ENCODE data around the gene ACSF3.

The ACSF3 gene

DNA sequence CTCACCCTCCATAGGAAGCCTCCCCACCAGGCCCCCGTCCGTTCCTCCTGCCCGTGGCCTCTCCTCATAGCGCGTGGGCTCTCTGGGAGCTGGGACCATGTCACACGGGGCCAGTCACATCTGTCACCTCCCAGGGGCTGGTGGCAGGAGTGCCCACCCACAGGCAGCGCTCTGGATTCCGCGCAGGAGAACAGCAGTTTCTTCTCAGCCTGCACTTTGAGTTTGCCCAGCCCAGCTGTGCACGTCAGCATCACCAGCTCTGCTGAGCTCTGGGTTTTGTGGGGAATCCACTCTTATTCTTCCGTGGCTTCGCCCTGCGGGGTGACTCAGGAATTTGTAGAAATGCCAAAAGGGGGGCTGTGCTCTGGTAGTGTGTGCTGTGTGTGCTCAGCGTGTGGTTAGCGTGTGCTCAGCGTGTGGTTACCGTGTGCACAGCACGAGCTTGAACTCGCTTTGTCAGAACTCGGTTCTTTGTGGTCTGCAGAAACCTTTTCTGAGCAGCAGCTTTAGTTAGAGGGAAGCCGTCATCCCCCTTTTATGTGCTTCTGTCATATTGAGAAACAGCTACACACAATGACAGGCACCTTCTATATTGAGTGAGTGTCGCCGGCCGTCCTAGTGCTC, 3.2 kb downstream of the ACSF3 start:
- no peaks in the 10 kb centered on the region for H3K9me3 ChIP-seq (ENCODE audit: control insufficient read depth, low read length)
- peaks cover 29% of the 10 kb centered on the region for H3K36me3 ChIP-seq (ENCODE audit: control insufficient read depth, insufficient read depth, low read length)
- H3K27ac ChIP-seq (ENCODE audit: low read depth, low read length, severe bottlenecking) = no peak overlapping the region
- no peak overlapping the region for H3K4me3 ChIP-seq (ENCODE audit: extremely low read depth, insufficient read depth, low read length, poor library complexity, severe bottlenecking)
- H3K4me1 ChIP-seq (ENCODE audit: control insufficient read depth, insufficient read depth, low read length, poor library complexity, severe bottlenecking) = peaks cover 15% of the 10 kb centered on the region
- WGBS, 2 experiments (ENCODE audit: insufficient coverage in 2 of 2) = 90 to 94% methylated on average over 19 to 21 of the region's 24 CpGs

- Histone ChIP-seq H3K36me3 (ENCODE audit: control insufficient read depth, insufficient read depth, low read length) (peaks cover 34% of the 10 kb centered on the region), H3K9me3 (ENCODE audit: control insufficient read depth, low read length) (no peaks in the 10 kb centered on the region), H3K27ac (ENCODE audit: low read depth, low read length, severe bottlenecking) (no peak overlapping the region), H3K4me3 (ENCODE audit: extremely low read depth, insufficient read depth, low read length, poor library complexity, severe bottlenecking) (no peak overlapping the region), H3K4me1 (ENCODE audit: control insufficient read depth, insufficient read depth, low read length, poor library complexity, severe bottlenecking) (peaks cover 15% of the 10 kb centered on the region)
- WGBS, 2 experiments (ENCODE audit: insufficient coverage in 2 of 2) = 92 to 95% methylated on average over 12 to 13 of the region's 14 CpGs
Observed at GRCh38 chr16:89097392-89097772, 3.7 kb downstream of the ACSF3 start.

GRCh38 chr16:89098767-89099430, 5.2 kb downstream of the ACSF3 start:
- Histone ChIP-seq H3K4me3 (ENCODE audit: extremely low read depth, insufficient read depth, low read length, poor library complexity, severe bottlenecking) (no peak overlapping the region), H3K36me3 (ENCODE audit: control insufficient read depth, insufficient read depth, low read length) (peaks cover 48% of the 10 kb centered on the region), H3K9me3 (ENCODE audit: control insufficient read depth, low read length) (no peaks in the 10 kb centered on the region), H3K27ac (ENCODE audit: low read depth, low read length, severe bottlenecking) (no peak overlapping the region), H3K4me1 (ENCODE audit: control insufficient read depth, insufficient read depth, low read length, poor library complexity, severe bottlenecking) (peaks cover 15% of the 10 kb centered on the region)
- WGBS, 2 experiments (ENCODE audit: insufficient coverage in 2 of 2) = 95 to 96% methylated on average over 19 of the region's 26 CpGs

GRCh38 chr16:89099905-89100304, 6.3 kb downstream of the ACSF3 start:
- Histone ChIP-seq H3K4me3 (ENCODE audit: extremely low read depth, insufficient read depth, low read length, poor library complexity, severe bottlenecking) (no peak overlapping the region), H3K36me3 (ENCODE audit: control insufficient read depth, insufficient read depth, low read length) (peaks cover 56% of the 10 kb centered on the region), H3K27ac (ENCODE audit: low read depth, low read length, severe bottlenecking) (no peak overlapping the region), H3K9me3 (ENCODE audit: control insufficient read depth, low read length) (no peaks in the 10 kb centered on the region), H3K4me1 (ENCODE audit: control insufficient read depth, insufficient read depth, low read length, poor library complexity, severe bottlenecking) (peaks cover 11% of the 10 kb centered on the region)
- 92 to 95% methylated on average over 5 of the region's 11 CpGs for WGBS, 2 experiments (ENCODE audit: insufficient coverage in 2 of 2)

GRCh38 chr16:89100601-89101302, 7.1 kb downstream of the ACSF3 start:
- WGBS, 2 experiments (ENCODE audit: insufficient coverage in 2 of 2) = 91 to 92% methylated on average over 31 to 41 of the region's 42 CpGs
- H3K4me1 ChIP-seq (ENCODE audit: control insufficient read depth, insufficient read depth, low read length, poor library complexity, severe bottlenecking) = peaks cover 9% of the 10 kb centered on the region
- no peaks in the 10 kb centered on the region for H3K9me3 ChIP-seq (ENCODE audit: control insufficient read depth, low read length)
- peaks cover 59% of the 10 kb centered on the region for H3K36me3 ChIP-seq (ENCODE audit: control insufficient read depth, insufficient read depth, low read length)
- no peak overlapping the region for H3K4me3 ChIP-seq (ENCODE audit: extremely low read depth, insufficient read depth, low read length, poor library complexity, severe bottlenecking)
- H3K27ac ChIP-seq (ENCODE audit: low read depth, low read length, severe bottlenecking) = no peak overlapping the region

DNA sequence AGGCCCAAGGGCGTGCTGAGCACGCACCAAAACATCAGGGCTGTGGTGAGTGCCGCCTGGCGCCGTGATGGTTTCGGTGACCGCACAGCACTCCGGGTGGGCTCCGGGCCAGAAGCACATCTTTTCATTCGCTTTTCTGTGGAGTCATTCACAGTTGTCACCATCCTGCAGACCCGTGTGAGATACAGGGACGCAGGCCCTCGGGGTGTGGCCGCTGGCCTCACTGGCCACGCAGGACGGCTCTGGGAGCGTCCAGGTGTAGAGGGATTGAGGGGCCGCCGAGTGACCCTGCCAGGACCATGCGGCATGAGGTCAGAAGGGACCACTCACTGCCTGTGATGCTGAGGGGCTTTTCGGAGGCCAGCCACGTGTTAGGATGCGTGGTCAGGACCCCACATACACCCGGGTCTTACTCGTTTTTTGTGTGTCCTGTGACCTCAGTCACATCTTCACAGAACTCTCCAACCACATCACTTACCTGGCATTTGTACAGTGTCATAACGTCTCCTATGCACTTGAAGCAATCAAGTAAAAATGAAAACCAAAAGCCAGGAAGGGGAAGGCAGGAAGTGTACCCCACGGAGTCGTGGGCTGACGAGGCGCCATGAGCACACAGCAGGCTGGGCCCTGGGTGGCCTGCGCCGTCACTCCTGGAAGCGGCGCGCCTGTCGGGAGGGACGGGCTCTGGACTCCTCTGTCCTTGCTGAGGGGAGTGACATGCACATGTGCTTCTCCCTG, 7.8 kb downstream of the ACSF3 start:
- Histone ChIP-seq H3K9me3 (ENCODE audit: control insufficient read depth, low read length) (no peaks in the 10 kb centered on the region), H3K36me3 (ENCODE audit: control insufficient read depth, insufficient read depth, low read length) (peaks cover 59% of the 10 kb centered on the region), H3K4me1 (ENCODE audit: control insufficient read depth, insufficient read depth, low read length, poor library complexity, severe bottlenecking) (peaks cover 9% of the 10 kb centered on the region), H3K4me3 (ENCODE audit: extremely low read depth, insufficient read depth, low read length, poor library complexity, severe bottlenecking) (no peak overlapping the region), H3K27ac (ENCODE audit: low read depth, low read length, severe bottlenecking) (no peak overlapping the region)
- 93 to 94% methylated on average over 34 to 36 of the region's 37 CpGs for WGBS, 2 experiments (ENCODE audit: insufficient coverage in 2 of 2)

- Histone ChIP-seq H3K36me3 (ENCODE audit: control insufficient read depth, insufficient read depth, low read length) (peaks cover 61% of the 10 kb centered on the region), H3K4me3 (ENCODE audit: extremely low read depth, insufficient read depth, low read length, poor library complexity, severe bottlenecking) (no peak overlapping the region), H3K9me3 (ENCODE audit: control insufficient read depth, low read length) (no peaks in the 10 kb centered on the region), H3K27ac (ENCODE audit: low read depth, low read length, severe bottlenecking) (no peak overlapping the region), H3K4me1 (ENCODE audit: control insufficient read depth, insufficient read depth, low read length, poor library complexity, severe bottlenecking) (peaks cover 9% of the 10 kb centered on the region)
- WGBS, 2 experiments (ENCODE audit: insufficient coverage in 2 of 2) = 97 to 99% methylated on average over 13 of the region's 14 CpGs
Observed at GRCh38 chr16:89102041-89102471, 8.4 kb downstream of the ACSF3 start.

- Histone ChIP-seq H3K27ac (ENCODE audit: low read depth, low read length, severe bottlenecking) (no peak overlapping the region), H3K9me3 (ENCODE audit: control insufficient read depth, low read length) (no peaks in the 10 kb centered on the region), H3K4me3 (ENCODE audit: extremely low read depth, insufficient read depth, low read length, poor library complexity, severe bottlenecking) (no peak overlapping the region), H3K36me3 (ENCODE audit: control insufficient read depth, insufficient read depth, low read length) (peaks cover 66% of the 10 kb centered on the region), H3K4me1 (ENCODE audit: control insufficient read depth, insufficient read depth, low read length, poor library complexity, severe bottlenecking) (peaks cover 5% of the 10 kb centered on the region)
- 95% methylated on average over 25 of the region's 27 CpGs for WGBS, 2 experiments (ENCODE audit: insufficient coverage in 2 of 2)
Observed at GRCh38 chr16:89102481-89103073, 8.9 kb downstream of the ACSF3 start.

- Histone ChIP-seq H3K4me1 (ENCODE audit: control insufficient read depth, insufficient read depth, low read length, poor library complexity, severe bottlenecking) (no peaks in the 10 kb centered on the region), H3K36me3 (ENCODE audit: control insufficient read depth, insufficient read depth, low read length) (peaks cover 69% of the 10 kb centered on the region), H3K27ac (ENCODE audit: low read depth, low read length, severe bottlenecking) (no peak overlapping the region), H3K9me3 (ENCODE audit: control insufficient read depth, low read length) (no peaks in the 10 kb centered on the region), H3K4me3 (ENCODE audit: extremely low read depth, insufficient read depth, low read length, poor library complexity, severe bottlenecking) (no peak overlapping the region)
- WGBS, 2 experiments (ENCODE audit: insufficient coverage in 2 of 2) = 94 to 95% methylated on average over 22 of the region's 22 CpGs
Observed at GRCh38 chr16:89103156-89103555, 9.5 kb downstream of the ACSF3 start.

DNA sequence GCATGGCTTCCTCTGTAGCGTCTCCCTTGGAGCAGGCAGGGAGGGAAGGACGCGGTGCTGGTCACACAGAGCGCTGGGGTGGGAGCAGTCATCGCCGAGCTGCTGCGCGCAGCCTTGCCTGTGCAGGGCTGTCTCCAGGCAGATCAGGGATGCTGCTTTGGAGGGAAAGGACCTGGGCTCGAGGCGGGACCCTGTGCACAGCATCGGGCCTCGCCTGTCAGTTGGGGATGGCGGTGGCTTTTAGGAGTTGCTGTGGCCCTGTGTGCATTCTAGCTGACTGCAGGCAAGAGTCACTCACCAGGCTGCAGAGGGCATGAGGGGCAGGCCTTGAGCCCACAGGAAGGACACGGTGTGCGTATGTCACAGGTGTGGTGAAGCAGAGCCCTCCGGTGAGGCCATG, 10.1 kb downstream of the ACSF3 start:
- Histone ChIP-seq H3K4me1 (ENCODE audit: control insufficient read depth, insufficient read depth, low read length, poor library complexity, severe bottlenecking) (no peaks in the 10 kb centered on the region), H3K27ac (ENCODE audit: low read depth, low read length, severe bottlenecking) (no peak overlapping the region), H3K4me3 (ENCODE audit: extremely low read depth, insufficient read depth, low read length, poor library complexity, severe bottlenecking) (no peak overlapping the region), H3K9me3 (ENCODE audit: control insufficient read depth, low read length) (no peaks in the 10 kb centered on the region), H3K36me3 (ENCODE audit: control insufficient read depth, insufficient read depth, low read length) (peaks cover 72% of the 10 kb centered on the region)
- 89 to 91% methylated on average over 13 to 16 of the region's 16 CpGs for WGBS, 2 experiments (ENCODE audit: insufficient coverage in 2 of 2)

All from mesodermal cell (in vitro differentiated cells).